PC-9 (cell line): ENCODE data around the gene ELMO1. TPM values are rescaled to one million over a fixed set of nuclear protein-coding genes. Genes with fewer than 3 reads are reported as not detected.

ENCODE experiments used
- BruUV-seq: library from RNA; stranded (reverse); fragments of 400-500 nt; replicated peaks from 2 replicates; lab custom pipeline; 2021; lab: Mats Ljungman, UMichigan
- CTCF ChIA-PET: fragments of 300-600 bp; sonication (Branson Sonifier 250); formaldehyde crosslinking; loops from one replicate; lab custom pipeline; 2022; ENCODE audit warnings: antibody characterized with exemption; lab: Charles Lee
- POLR2A ChIA-PET: fragments of 300-600 bp; sonication (Branson Sonifier 250); formaldehyde crosslinking; loops from one replicate; lab custom pipeline; 2022; ENCODE audit warnings: antibody characterized with exemption; ENCODE audit not compliant: unreplicated experiment; lab: Charles Lee
- DNase-seq, 2 experiments: peaks; one replicate each; pipeline versions ENCODE4 v3.0.0 to v3.0.0-alpha.2; 2015 to 2022; ENCODE audit warnings: mixed read lengths in 1 of 2
- H2AFZ ChIP-seq: fragments of 200-600 bp; sonication (generic); 2 replicates; pipeline ENCODE4 v1.8.1; 2017; ENCODE audit warnings: antibody characterized with exemption
- H3F3A ChIP-seq: fragments of 200-600 bp; sonication (generic); 2 replicates; pipeline ENCODE4 v1.8.1; 2017; ENCODE audit warnings: antibody characterized with exemption, mild to moderate bottlenecking, low read depth; ENCODE audit not compliant: insufficient read depth
- H3K27ac ChIP-seq: fragments of 200-600 bp; sonication (generic); 2 replicates; pipeline ENCODE4 v1.6.1; 2016; ENCODE audit warnings: mixed run types
- H3K27me3 ChIP-seq: fragments of 200-600 bp; sonication (generic); 2 replicates; pipeline ENCODE4 v1.6.1; 2016; ENCODE audit warnings: low read depth, mixed run types; ENCODE audit not compliant: insufficient read depth
- H3K36me3 ChIP-seq: fragments of 200-600 bp; sonication (generic); 2 replicates; pipeline ENCODE4 v1.6.1; 2016; ENCODE audit warnings: low read depth, mixed run types
- H3K4me1 ChIP-seq: fragments of 200-600 bp; sonication (generic); replicated peaks from 2 replicates; pipeline ENCODE4 v1.6.1; 2016; ENCODE audit warnings: mixed run types; ENCODE audit not compliant: insufficient read depth
- H3K4me2 ChIP-seq: fragments of 200-600 bp; sonication (generic); 2 replicates; pipeline ENCODE4 v1.6.1; 2017; ENCODE audit warnings: mixed run types
- H3K4me3 ChIP-seq: fragments of 200-600 bp; sonication (generic); 2 replicates; pipeline ENCODE4 v1.6.1; 2016; ENCODE audit warnings: mixed run types
- H3K79me2 ChIP-seq: fragments of 200-600 bp; sonication (generic); 2 replicates; pipeline ENCODE4 v1.6.1; 2017; ENCODE audit warnings: low read depth, mixed run types
- H3K9me2 ChIP-seq: fragments of 200-600 bp; sonication (generic); 2 replicates; pipeline ENCODE4 v1.8.1; 2017; ENCODE audit warnings: mild to moderate bottlenecking; ENCODE audit not compliant: insufficient read depth
- H3K9me3 ChIP-seq: fragments of 200-600 bp; sonication (generic); 2 replicates; pipeline ENCODE4 v1.8.1; 2016; ENCODE audit warnings: low read depth; ENCODE audit not compliant: insufficient read depth
- H4K20me1 ChIP-seq: fragments of 200-600 bp; sonication (generic); 2 replicates; pipeline ENCODE4 v1.8.1; 2017; ENCODE audit not compliant: insufficient read depth
- EZH2 ChIP-seq: fragments of 200-600 bp; sonication (generic); IDR thresholded peaks from 2 replicates; pipeline ENCODE4 v1.8.0; 2017; ENCODE audit warnings: antibody characterized with exemption, low read depth
- intact Hi-C: fragments of 100-400 bp; cut with micrococcal nuclease; formaldehyde crosslinking; loops from one replicate; pipeline ENCODE4 v1.10.0; 2022; ENCODE audit not compliant: unreplicated experiment
- total RNA-seq: library from RNA; stranded (reverse); gene quantifications from 2 replicates; pipeline ENCODE4 v1.2.3, GENCODE V29; 2021
- TF ChIP-seq, protein P1 (sequence below): fragments of 200-600 bp; sonication (generic); conservative IDR thresholded peaks from 2 replicates; pipeline ENCODE4 v1.6.1; 2017; ENCODE audit warnings: mixed run types, antibody characterized with exemption, mild to moderate bottlenecking, moderate library complexity

Gene ELMO1
- total RNA-seq, 1 experiment from 2014 or later: 4.8 TPM

DNA sequence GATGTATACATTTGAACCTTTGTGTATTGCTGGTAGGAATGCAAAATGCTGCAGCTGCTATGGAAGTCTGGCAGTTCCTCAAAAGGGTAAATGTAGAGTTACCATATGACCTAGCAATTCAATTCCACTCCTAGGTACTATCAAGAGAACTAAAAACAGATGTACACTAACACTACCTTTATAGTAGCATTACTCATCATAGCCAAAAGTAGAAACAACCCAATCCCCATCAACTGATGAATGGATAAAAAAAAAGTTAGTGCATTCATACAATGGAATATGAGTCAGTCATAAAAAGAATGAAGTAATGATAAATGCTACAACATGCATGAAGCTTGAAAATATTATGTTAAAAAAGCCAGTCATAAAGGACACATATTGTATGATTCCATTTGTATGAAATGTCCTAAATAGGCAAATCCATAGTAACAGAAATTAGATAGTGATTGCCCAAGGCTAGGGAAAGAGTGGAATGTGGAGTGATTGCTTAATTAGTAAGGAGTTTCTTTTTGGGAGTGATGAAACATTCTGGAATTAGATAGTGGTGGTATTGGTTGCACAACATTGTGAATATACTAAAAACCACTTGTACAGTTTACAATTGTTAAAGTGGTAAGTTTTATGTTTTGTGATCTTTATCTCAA lies 628.0 kb downstream of the ELMO1 start:
- no TSS peak for BruUV-seq
- DNase-seq: no peak
- H3K27ac ChIP-seq: no peak overlapping the region
- H3K4me1 ChIP-seq: no peaks in the 10 kb centered on the region
- H3K9me3 ChIP-seq: no peaks in the 10 kb centered on the region
- no peaks in the 10 kb centered on the region for H4K20me1 ChIP-seq
- H3K4me2 ChIP-seq: no peak overlapping the region
- H3F3A ChIP-seq: no peaks in the 10 kb centered on the region
- H3K4me3 ChIP-seq: no peak overlapping the region
- ChIA-PET CTCF (no interaction called here), POLR2A (no interaction called here)
- no peaks in the 10 kb centered on the region for H3K79me2 ChIP-seq
- intact Hi-C loops: no loop called here
- no peaks in the 10 kb centered on the region for H3K36me3 ChIP-seq
- H3K27me3 ChIP-seq: peaks cover 25% of the 10 kb centered on the region
- TF ChIP-seq, protein P1, sequence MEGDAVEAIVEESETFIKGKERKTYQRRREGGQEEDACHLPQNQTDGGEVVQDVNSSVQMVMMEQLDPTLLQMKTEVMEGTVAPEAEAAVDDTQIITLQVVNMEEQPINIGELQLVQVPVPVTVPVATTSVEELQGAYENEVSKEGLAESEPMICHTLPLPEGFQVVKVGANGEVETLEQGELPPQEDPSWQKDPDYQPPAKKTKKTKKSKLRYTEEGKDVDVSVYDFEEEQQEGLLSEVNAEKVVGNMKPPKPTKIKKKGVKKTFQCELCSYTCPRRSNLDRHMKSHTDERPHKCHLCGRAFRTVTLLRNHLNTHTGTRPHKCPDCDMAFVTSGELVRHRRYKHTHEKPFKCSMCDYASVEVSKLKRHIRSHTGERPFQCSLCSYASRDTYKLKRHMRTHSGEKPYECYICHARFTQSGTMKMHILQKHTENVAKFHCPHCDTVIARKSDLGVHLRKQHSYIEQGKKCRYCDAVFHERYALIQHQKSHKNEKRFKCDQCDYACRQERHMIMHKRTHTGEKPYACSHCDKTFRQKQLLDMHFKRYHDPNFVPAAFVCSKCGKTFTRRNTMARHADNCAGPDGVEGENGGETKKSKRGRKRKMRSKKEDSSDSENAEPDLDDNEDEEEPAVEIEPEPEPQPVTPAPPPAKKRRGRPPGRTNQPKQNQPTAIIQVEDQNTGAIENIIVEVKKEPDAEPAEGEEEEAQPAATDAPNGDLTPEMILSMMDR: no peak
- no peak for TF ChIP-seq EZH2
- no peak overlapping the region for H2AFZ ChIP-seq
- no peaks in the 10 kb centered on the region for H3K9me2 ChIP-seq

GRCh38 chr7:36819639-36820038 lies 629.0 kb downstream of the ELMO1 start:
- peaks cover 15% of the 10 kb centered on the region for H3K27me3 ChIP-seq
- CTCF ChIA-PET: no interaction called here
- intact Hi-C loops: no loop called here
- TF ChIP-seq EZH2: no peak
- TF ChIP-seq, protein P1: no peak
- H3K9me3 ChIP-seq: no peaks in the 10 kb centered on the region
- no peak for DNase-seq
- H3F3A ChIP-seq: no peaks in the 10 kb centered on the region
- no peak overlapping the region for H3K4me2 ChIP-seq
- no peak overlapping the region for H3K27ac ChIP-seq
- no peak overlapping the region for H3K4me3 ChIP-seq
- H2AFZ ChIP-seq: no peak overlapping the region
- H3K79me2 ChIP-seq: no peaks in the 10 kb centered on the region
- no peaks in the 10 kb centered on the region for H3K4me1 ChIP-seq
- no peaks in the 10 kb centered on the region for H3K9me2 ChIP-seq
- H3K36me3 ChIP-seq: no peaks in the 10 kb centered on the region
- H4K20me1 ChIP-seq: no peaks in the 10 kb centered on the region
- POLR2A ChIA-PET: no interaction called here
- BruUV-seq: no TSS peak

GRCh38 chr7:36814311-36814710 lies 634.4 kb downstream of the ELMO1 start:
- intact Hi-C loops: no loop called here
- Histone ChIP-seq H3K27ac (no peak overlapping the region), H3K4me1 (no peaks in the 10 kb centered on the region), H3K27me3 (no peaks in the 10 kb centered on the region), H3K9me2 (no peaks in the 10 kb centered on the region), H3K79me2 (no peaks in the 10 kb centered on the region), H3K4me2 (no peak overlapping the region), H2AFZ (no peak overlapping the region), H3K36me3 (no peaks in the 10 kb centered on the region), H3K9me3 (no peaks in the 10 kb centered on the region), H4K20me1 (no peaks in the 10 kb centered on the region), H3F3A (no peaks in the 10 kb centered on the region), H3K4me3 (no peak overlapping the region)
- ChIA-PET CTCF (no interaction called here), POLR2A (interaction anchor here (0.7 kb wide), 1 partner anchor 342 kb away, joined by 6 read pairs; no protein-coding TSS in a partner anchor)
- BruUV-seq: no TSS peak
- TF ChIP-seq EZH2: no peak
- no peak for DNase-seq

DNA sequence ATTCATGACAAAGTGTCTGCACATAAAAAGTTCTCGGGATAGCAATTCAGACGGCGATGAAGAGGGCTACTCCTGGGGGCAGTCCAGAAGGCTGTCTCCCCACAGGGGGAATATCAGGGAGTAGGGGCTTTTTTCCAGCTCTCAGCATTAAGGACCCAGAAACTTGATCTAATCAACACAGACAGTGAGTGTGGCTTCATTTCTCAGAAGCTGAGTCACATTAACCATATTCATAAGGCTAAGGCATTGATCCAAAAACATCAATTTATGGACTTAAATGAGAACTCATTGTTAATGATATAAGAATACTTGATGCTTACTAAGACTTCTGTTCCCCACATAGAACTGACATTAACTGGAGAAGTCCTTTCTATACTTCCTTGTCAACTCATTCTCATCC lies 636.9 kb downstream of the ELMO1 start:
- TF ChIP-seq, protein P1: no peak
- TF ChIP-seq EZH2: no peak
- DNase-seq: no peak
- CTCF ChIA-PET: no interaction called here
- no peaks in the 10 kb centered on the region for H3K79me2 ChIP-seq
- no peak overlapping the region for H3K27ac ChIP-seq
- H3F3A ChIP-seq: no peaks in the 10 kb centered on the region
- H2AFZ ChIP-seq: no peak overlapping the region
- H3K36me3 ChIP-seq: no peaks in the 10 kb centered on the region
- intact Hi-C loops: no loop called here
- POLR2A ChIA-PET: no interaction called here
- H4K20me1 ChIP-seq: no peaks in the 10 kb centered on the region; the same call in 1 of the 2 replicates
- no peak overlapping the region for H3K4me2 ChIP-seq
- H3K9me3 ChIP-seq: no peaks in the 10 kb centered on the region
- no TSS peak for BruUV-seq
- no peak overlapping the region for H3K4me3 ChIP-seq
- H3K4me1 ChIP-seq: no peaks in the 10 kb centered on the region
- no peaks in the 10 kb centered on the region for H3K9me2 ChIP-seq
- H3K27me3 ChIP-seq: peaks cover 6% of the 10 kb centered on the region; the same call in 1 of the 2 replicates
